HG03025 (cell line): ENCODE measurements around the gene ZNF496.
"Not testable (repeated sequence)": the region's sequence is repeated elsewhere in the genome, so short reads cannot be mapped to it uniquely, and the experiment has no call there.

Source experiments
- ATAC-seq: cut with Tn5 transposase; IDR thresholded peaks from one replicate; pipeline ENCODE4 v1.9.1; 2021; ENCODE audit warnings: mild to moderate bottlenecking, moderate library complexity; ENCODE audit not compliant: unreplicated experiment, low FRiP score

Gene ZNF496

DNA sequence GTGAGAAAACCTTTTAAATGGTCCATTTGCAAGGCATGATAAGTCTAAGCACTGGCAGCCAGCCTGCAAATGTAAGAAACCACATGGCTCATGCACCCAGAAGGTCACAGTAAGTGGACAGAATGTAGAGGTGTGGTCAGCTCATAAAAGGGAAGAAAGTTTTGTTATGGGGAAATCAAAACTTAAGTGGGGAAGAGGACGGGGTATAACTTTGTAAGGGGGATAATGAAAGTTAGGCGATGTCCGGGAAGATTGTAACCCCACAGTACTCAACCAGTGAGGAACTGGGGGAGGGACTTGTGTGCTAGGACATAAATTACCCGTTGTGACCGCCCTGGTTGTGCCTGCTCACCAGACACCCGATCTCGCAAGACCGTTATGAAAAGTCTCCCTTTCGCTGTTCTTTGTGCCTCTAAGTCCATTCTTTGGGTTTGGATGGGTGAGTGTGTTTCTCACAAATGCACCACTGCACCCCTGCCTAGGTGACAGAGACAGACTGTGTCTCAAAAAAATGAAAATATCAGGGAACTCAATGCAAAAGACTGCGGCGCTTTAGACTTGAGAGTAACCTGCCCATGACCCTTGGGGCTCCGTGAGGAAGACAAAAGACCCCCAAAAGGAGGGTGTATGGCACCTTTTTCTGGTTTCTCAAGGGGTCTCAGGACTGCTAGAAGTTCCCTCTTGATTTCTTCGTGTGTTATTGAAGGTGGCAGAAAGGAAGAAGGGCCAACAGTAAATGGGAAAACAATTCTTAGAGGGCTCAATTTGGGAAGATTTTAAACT lies 28.6 kb upstream of the ZNF496 start:
- no peak for ATAC-seq

DNA sequence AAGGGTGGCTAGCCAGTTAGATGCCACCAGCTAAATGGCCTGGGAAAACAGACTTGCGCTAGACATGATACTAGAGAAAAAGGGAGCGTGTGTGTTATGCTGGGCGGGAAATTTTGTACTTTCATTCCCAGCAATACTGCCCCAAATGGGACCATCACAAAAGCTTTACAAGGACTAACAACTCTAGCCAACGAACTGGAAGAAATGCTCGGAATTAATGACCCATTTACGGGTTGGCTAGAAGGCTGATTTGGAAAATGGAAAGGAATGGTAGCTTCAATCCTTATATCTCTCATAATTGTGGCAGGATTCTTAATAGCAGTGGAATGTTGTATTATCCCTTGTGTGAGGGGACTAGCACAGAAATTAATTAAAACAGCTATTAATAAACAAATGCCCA lies 27.9 kb upstream of the ZNF496 start:
- no peak for ATAC-seq

DNA sequence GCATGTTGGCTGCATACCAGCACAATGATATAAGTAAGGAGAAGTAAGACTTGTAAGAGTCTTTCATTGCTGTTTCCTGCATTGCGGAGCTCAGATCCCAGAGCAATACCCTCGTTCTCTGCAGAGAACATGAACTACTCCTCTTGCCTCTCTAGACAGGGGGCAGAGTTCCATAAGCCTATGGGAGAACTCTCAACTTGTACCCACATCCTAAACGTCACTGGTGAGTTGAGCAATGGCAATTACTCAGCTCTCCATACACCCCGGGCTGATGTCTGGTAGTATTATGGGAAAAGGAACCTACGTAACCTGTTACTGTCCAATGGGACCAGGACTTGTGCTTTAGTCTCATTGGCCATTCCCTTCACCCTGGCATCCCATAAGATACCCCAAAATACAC lies 27.3 kb upstream of the ZNF496 start:
- ATAC-seq, result no peak

DNA sequence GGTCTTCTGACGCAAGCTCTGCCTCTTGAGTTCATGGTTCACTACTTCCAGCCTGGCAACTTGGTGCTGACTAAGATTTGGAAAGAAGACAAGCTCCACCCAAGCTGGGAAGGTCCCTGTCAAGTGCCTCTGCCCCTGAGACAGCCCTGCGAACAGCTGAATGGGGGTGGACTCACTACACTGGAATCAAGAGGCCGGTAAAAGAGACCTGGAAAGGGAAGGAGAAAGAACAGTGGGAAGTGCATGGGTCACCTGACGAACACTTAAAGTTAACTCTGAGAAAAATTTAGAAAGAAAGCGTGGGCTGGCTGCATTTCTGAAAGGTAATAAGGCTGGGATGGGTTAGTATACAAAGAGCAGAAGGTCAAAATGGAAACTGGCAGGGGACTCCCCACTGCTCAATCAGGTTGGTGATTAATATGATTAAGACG lies 26.1 kb upstream of the ZNF496 start:
- no peak for ATAC-seq

DNA sequence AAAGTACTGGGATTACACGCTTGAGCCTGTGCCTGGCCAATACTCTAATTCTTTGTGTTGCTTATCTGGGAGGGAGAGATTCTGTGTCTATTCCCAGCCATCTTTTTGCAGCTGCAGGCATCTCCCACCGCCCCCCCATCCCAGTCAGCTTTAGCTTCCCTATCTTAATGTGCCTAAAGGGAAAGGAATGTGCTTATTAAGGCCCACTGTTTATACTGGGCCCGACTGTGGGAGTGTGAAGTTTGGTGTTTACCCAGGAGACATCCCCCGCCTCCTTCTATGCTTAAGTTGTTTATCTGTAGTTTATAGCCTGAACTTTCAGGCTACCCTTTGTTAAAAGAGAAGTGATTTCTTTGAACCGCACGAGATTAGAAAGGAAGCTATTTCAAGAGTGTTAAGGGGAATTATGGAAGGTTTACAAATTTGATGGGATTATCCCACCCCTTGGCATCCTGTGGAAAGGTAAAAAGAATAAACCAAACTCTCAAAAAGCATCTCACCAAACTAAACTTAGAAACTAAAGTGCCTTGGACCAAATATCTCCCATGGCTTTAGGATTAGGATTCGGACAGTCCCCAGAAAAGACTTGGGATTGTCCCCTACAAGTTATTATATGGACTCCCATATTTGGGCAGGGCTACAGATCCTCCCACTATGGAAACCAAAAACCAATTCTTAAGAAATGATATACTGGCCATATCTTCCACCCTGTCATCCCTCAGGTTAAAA lies 25.5 kb upstream of the ZNF496 start:
- ATAC-seq, result no peak

DNA sequence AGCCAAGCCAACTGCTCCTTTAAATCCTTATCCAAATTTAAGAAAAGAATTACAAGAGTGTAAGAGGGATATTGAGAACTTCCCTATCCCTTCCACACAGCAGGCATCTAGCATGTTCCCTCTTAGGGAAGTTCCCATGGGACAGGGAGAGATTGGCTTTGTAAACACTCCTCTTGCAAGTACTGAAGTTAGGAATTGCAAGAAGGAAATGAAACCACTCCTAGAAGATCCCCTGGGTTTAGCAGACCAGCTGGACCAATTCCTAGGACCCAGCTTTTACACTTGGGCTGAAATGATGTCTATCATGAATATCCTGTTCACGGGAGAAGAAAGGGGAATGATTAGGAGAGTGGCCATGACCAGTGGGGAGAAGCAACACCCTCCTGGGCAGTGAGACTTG lies 23.5 kb upstream of the ZNF496 start:
- ATAC-seq, result not testable (repeated sequence)

DNA sequence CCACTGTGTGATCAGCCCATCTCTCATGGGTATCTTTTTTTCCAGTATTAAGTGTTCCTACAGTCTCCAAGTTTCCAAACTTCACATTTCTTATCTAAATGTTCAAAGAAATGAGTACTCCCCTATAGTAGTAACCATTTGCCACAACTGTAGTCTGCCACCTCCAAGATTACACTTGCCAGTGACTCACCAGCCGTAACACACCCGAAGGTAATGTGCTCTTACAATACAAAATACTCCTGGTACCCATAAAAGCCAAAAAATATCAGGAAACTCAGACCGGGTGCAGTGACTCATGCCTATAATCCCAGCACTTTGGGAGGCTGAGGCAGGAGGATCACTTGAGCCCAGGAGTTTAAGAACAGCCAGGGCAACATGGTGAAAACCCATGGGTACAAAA lies 20.5 kb upstream of the ZNF496 start:
- ATAC-seq, result no peak

DNA sequence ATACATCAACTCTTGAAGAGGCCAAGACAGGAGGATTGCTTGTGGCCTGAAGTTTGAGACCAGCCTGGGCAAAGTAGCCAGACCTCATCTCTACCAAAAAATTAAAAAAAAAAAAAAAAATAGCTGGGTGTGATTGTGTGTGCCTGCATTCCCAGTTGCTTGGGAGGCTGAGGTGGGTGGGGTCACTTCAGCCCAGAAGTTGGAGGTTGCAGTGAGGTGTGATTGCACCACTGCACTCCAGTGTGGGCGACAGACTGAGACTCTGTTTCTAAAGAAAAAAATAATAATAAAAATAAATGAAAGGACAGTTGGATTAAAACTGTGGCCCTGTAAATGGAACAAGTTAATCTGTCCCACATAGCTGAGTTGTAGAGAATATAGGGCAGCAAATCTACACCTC lies 18.9 kb upstream of the ZNF496 start:
- no peak for ATAC-seq

DNA sequence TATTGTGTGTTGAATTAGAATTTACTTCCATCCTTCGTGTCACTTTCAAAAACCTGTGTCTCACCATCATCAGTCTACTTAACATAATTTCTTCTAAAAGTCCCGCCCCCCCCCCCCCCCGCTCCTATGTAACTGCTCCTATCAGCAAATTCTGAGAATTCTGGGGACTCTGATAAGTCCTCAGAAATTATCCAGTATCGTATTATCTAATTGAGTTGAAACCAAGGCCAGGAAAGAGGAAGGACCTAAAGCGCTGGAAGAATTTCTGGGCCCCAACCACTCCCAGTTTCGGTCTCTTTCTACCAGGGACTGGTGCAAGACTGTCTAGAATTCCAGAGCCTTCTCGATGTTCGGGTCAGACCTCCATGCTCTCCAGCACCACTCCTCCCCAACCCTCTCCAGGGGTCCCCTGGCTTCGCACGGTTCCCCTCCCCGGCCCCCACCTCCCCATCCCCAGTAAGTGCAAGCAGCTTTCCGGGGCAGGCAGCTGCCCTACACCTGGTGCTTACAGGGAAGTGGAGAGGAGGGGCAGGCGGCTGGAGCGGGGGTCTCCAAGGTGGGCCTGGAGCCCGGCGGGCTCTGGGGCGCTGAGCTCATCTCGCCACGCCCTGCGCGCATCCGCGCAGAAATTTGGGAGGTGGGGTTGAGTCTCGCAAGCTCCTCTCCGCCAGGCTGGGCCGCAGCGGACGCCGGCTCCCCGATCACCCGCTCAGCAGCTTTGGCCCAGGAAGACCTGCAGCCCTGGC lies 16.0 kb upstream of the ZNF496 start:
- ATAC-seq, result no peak

DNA sequence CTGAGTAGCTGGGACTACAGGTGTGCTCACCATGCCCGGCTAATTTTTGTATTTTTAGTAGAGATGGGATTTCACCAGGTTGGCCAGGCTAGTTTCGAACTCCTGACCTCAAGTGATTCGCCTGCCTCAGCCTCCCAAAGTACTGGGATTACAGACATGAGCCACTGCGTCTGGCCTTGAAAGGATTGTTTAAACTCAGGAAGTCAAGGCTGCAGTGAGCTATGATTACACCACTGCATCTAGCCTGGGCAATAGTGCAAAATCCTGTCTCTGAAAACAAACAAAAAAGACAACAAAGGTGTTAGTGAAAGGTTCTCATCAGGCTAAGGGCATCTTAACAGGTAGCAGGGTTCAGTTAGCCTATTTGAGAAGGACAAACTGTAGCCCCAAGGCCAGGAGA lies 14.2 kb upstream of the ZNF496 start:
- no peak for ATAC-seq

DNA sequence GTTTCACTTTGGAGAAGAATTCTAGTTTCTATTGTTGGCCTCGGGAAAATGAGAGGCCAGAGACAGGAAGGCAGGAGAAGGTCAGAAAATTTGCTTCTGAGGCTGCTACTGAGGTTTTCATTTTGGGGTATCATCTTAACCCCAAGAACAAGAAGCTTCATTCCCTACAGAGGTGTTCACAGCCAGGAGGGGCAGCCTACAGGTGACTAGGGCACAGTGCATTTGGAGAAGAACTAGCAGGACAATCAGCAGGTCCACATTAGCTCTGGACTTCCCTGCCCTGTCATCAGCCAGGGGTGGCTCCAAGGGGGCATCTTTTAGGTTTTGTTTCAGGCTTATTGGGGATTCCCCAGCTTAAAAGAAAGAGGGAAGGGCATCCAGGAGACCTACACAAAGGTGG lies 12.1 kb upstream of the ZNF496 start:
- no peak for ATAC-seq

DNA sequence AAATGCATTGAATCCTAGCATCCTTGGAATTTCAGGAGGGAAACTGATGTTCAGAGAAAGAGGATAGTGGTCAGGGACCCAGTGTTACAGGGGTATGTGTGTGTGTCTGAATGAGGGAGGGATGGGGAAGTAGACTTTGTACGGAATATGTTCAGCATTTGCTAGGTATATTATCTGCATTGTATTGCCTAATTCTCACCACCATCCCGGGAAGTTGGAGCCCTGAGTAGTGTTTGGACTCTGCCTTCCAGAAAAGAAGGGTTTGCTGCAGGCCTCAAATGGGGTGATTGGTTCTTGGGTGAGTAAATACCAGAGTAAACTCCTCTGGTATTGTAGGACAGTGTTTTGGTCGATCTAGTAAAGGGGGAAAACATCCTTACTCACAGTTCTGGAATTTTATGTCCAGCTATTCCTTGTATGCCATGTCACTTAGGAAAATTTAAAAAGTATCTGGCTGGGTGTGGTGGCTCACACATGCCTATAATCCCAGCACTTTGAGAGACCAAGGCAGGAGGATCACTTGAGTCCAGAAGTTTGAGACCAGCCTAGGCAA lies 7.1 kb upstream of the ZNF496 start:
- ATAC-seq, result no peak

DNA sequence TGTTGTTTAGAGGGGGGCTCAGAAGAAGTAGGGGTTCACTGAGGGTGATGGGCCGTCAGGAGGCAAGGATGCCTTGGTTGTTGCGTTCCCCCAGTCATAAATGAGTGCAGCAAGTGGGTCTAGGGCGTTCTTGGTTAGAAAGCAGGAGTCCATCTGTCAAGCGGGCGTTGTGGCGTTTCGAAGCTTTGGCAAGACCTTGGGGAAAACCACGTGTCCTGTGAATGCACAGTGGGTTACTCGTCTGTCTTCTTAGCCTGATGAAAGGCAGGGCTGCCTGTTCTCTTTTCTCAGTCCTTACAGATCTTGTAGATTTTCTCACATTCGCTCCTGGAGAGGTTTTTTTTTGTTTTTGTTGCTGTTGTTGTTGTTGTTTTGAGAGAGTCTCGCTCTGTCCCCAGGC lies 6.3 kb upstream of the ZNF496 start:
- no peak for ATAC-seq

DNA sequence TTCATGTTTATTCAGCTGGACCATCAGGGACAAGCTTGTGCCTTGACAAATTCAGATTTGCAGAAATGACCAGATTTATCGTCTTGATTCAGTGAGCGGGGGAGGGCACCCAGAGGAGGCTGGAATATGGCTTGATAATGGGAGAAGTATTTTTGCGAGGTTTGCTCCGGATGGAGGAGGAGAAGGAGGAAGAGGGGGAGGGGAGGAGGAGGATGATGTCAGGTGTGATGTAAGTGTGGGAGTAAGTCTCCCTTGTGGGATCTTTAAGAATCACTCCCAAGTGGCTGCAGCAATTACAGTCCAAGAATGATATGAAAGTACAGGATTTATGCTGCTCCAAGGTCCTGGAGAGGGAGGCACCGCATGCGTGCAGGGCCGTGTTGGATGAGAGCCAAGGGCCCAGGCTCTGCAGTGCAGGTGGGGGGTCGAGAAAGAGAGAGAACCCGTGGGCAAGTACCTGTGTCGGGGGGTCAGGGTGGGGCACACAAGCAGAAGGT lies 5.6 kb upstream of the ZNF496 start:
- ATAC-seq, result no peak

DNA sequence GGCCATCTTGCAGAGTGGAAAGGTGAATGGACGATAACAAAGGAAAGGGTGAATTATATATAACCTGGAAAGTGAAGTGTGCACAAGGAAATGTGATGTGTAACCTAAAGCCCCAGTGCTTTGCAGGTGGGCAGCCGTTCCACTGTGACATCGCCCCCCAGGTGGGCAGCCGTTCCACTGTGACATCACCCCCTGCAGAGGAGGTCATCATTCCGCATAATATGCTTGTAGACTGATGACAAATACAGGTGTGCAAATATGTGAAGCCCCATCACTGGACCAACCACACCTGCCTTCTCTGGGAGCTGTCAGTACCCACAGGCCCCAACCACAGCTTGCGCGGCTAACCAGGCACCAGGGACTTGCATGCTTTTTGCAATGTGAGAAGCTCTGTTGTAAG lies 4.7 kb upstream of the ZNF496 start:
- no peak for ATAC-seq

DNA sequence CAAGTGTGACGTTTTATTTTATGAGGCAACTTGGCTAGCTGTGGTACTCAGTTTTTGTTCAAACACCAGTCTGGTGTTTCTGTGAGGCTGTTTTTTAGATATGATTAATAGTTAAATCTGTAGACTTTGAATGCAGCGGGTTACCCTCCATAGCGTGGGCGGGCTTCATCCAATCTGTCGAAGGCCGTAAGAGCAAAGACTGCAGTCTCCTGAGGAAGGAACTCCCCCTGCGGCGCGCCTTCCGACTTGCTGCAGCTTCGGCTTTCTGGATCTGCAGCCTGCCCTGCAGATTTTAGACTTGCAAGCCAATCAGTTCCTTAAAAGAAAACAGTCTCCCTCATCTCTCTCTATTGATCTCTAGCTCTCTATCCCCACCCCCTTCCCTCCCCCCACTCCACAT lies 4.2 kb upstream of the ZNF496 start:
- ATAC-seq, result no peak

DNA sequence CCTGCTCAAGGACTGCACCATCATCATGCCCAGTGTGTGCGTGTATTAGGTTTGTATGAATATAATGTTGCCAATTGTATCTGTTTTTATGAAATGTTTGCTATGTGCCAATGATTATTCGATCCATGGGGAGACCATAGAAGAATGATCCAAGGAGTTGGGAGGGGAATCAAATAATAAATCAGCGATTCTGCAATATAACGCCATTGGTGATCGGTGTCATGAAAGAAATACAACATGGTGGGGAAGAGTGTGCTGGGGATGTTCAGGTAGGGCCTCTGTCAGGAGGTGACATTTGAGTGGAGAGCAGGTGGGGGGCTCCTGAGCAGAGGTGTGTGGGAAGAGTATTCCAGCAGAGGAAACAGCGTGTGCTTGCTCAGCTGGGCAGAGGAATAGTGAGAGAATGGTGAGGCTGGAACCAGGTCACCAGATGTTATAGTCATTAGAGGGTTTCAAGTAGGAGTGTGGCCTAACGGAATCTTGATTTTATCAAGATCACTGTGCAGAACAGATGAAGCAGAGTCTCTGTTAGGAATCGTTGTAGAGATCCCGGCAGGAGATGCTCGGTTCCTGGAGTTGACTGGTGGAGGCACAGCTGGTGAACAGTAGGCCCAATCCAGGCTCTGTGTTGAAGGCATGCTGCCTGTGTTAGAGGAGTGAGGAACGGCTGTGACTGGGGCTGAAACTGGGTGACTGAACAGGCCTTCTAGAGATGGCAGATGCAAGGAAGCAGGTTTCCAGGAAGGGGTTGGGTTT lies 2.9 kb upstream of the ZNF496 start:
- no peak for ATAC-seq

DNA sequence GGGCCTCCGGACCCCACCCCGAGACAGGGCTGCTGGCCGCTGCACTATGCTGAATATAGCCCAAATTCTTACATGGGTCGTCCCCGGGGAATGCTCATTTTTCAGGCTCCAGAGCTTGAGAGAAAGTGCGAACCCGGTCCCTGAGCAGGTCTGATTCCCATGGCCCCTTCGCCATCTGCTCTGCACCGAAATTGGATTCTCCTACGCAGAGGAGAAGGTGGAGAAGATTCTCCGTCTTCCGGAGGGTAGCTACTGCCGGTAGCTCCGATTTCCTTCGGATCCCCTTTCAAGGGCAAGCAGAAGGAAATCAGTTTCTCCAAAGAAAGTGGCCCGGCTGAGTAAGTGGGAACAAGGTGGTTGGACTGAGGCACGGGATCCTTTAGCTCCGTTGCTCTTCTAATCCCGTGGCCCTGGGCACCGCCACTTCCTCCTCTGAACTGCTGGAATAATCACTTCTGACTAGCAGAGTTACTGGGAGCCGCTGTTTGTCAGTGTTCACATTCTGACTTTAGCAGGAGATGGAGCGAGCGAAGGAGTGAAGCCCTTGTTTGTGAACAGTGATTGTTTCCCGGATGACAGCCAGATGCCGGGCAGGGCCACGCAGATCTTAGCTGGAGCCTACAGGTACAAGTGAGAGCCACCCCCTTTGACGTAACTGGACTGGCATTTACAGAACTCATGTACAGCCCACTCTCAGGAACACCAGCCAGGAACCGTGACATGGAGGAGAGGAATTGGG lies 1.1 kb upstream of the ZNF496 start:
- no peak for ATAC-seq

DNA sequence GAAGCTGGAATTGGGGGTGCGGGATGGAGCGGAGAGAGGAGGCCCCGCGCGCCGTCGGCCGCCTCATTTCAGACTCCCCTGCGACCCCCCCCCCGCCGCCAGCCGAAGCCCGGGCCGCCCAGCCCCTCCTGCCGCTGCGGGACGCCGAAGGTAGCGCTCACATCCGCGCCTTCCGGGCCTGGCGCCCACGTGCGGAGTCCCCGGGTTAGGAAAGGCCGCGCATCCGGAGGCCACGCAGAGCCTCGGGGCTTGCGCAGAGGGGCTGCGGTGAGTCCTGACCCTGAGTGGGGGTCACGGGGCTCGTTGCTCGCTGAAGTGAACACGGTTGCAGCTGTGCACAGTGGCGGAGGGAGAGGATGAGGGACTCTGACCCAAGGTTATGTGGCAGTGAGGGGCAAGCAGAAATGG lies 552 bp upstream of the ZNF496 start:
- ATAC-seq, result peak; percentile 38

DNA sequence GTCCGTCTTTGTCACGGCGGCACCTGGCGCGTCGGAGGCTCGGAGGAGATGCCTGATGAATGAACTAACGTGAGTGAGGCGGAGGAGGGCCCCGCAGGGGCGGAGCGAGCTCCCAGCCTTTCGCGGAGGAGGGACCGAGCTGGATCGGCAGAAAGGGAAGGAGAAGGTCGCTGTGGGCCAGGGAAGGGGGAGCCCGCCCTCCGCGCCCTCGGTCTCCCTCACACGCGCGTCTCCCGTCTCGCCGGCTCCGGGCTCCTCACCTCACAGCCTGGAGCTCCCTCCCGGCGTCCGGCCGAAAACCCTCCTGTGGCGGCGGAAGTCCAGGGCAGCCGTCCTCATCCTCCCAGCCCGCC lies 519 bp downstream of the ZNF496 start:
- peak; percentile 65 for ATAC-seq
